Cardiac muscle cell (in vitro differentiated cells and primary cell): ENCODE measurements around the gene ADCY3. TPM values are rescaled to one million over a fixed set of nuclear protein-coding genes. Genes with fewer than 3 reads are reported as not detected.

ENCODE experiments used
- DNase-seq, 2 donors: peaks; one replicate each; pipeline versions ENCODE4 v3.0.0 to v3.0.0-alpha.2; 2010 to 2017; ENCODE audit warnings: low read depth in 1 of 2, low spot score in 1 of 2
- H3K27ac ChIP-seq: fragments of 200-600 bp; sonication (generic); 2 replicates; pipeline ENCODE4 v1.5.1; 2016
- H3K27me3 ChIP-seq: fragments of 200-600 bp; sonication (generic); 2 replicates; pipeline ENCODE4 v1.6.0; 2016; ENCODE audit warnings: control low read depth
- H3K36me3 ChIP-seq: fragments of 200-600 bp; sonication (generic); 2 replicates; pipeline ENCODE4 v1.5.1; 2016; ENCODE audit warnings: control low read depth
- H3K4me1 ChIP-seq: fragments of 200-600 bp; sonication (generic); 2 replicates; pipeline ENCODE4 v1.8.1; 2017; ENCODE audit warnings: low read depth, mild to moderate bottlenecking, mixed run types
- H3K4me3 ChIP-seq: fragments of 200-600 bp; sonication (generic); 2 replicates; pipeline ENCODE4 v1.5.1; 2016; ENCODE audit warnings: mild to moderate bottlenecking
- H3K9me3 ChIP-seq: fragments of 200-600 bp; sonication (generic); 2 replicates; pipeline ENCODE4 v1.5.1; 2017; ENCODE audit warnings: low read depth, mild to moderate bottlenecking, control low read depth
- polyA plus RNA-seq: library from polyadenylated mRNA; unstranded; fragments of >200 nt; fragmentation: Nextera tagmentation; extraction: Ambion mirVana; gene quantifications from 2 replicates; pipeline ENCODE4 v1.2.1, GENCODE V29; 2016
- total RNA-seq: library from RNA; depleted of rRNA; stranded (reverse); fragments of >200 nt; gene quantifications from 2 replicates; pipeline ENCODE4 v1.2.3, GENCODE V29; 2016
- TF ChIP-seq, protein P1 (sequence below): IDR thresholded peaks from 2 replicates; pipeline ENCODE4 v1.5.1; 2012; ENCODE audit warnings: low read depth, mild to moderate bottlenecking, low read length

ADCY3 gene
- total and polyA plus RNA-seq, 2 experiments from 2014 or later, result 2.3 to 9.2 TPM

DNA sequence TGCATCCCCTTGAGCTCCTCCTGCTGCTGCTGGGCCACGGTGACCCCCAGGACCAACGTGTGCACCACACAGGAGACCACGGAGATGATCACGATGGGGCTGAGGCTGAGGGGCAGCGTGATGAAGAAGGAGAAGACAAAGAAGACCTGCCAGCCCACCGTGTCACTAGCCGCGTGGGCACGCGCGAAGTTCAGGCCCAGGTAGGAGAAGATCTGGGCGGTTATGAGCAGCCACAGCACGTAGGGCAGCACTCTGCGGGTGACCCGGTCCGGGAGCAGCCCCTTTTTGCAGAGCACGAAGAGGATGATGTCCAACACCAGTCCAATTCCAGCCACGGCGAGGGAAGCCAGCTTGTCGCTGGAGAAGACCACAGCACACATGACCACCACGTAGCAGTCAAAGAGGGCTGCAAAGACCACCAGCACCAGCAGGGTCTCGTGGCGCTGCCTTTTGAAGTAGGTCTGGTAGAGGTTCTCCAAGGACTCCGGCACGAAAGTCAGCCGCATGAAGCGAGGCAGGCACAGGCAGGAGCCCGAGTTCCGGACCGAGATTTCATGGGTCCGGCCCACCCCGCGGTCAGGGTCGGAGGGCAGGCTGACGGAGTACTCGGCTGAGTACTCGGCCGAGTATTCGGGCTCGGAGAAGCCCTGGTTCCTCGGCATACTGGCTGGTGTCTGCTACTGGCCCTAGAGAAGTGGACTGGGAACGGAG, 1.6 kb downstream of the ADCY3 start:
- H3K9me3 ChIP-seq, result no peaks in the 10 kb centered on the region
- no peaks in the 10 kb centered on the region for H3K36me3 ChIP-seq
- H3K4me3 ChIP-seq, result no peak overlapping the region
- no peak for DNase-seq
- TF ChIP-seq, protein P1, sequence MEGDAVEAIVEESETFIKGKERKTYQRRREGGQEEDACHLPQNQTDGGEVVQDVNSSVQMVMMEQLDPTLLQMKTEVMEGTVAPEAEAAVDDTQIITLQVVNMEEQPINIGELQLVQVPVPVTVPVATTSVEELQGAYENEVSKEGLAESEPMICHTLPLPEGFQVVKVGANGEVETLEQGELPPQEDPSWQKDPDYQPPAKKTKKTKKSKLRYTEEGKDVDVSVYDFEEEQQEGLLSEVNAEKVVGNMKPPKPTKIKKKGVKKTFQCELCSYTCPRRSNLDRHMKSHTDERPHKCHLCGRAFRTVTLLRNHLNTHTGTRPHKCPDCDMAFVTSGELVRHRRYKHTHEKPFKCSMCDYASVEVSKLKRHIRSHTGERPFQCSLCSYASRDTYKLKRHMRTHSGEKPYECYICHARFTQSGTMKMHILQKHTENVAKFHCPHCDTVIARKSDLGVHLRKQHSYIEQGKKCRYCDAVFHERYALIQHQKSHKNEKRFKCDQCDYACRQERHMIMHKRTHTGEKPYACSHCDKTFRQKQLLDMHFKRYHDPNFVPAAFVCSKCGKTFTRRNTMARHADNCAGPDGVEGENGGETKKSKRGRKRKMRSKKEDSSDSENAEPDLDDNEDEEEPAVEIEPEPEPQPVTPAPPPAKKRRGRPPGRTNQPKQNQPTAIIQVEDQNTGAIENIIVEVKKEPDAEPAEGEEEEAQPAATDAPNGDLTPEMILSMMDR, result no peak
- H3K27ac ChIP-seq, result no peak overlapping the region
- H3K4me1 ChIP-seq, result no peaks in the 10 kb centered on the region
- peaks cover 36% of the 10 kb centered on the region for H3K27me3 ChIP-seq

DNA sequence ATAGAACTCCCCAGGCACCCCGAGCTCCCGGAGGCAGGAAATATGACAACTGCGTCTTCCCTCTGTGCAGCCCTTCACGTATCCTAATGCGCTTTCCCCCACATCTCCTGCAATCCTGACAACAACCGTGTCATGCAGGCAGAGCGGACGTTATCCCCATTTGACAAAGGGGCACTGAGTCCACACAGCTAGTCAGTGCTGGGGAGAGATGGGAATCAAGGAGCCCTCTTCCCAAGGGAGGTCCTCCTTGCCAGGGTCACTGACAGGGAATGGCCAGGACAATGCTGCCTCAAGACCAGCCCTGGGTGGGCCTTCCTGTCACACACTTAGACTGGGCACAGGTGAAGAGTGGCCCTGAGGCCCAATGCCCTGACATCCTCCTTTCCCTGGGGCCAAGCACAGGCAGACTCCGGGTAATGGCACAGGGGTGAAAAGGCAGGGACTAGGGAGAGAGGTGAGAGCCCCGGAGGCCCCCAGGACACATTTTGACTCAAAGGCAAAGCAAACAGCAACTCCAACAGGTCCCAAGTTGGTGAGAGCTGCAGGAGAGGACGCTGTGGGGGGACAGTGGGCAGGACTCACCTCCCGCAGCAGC, 2.2 kb downstream of the ADCY3 start:
- Histone ChIP-seq H3K4me1 (no peaks in the 10 kb centered on the region), H3K4me3 (no peak overlapping the region), H3K27me3 (peaks cover 36% of the 10 kb centered on the region), H3K36me3 (no peaks in the 10 kb centered on the region), H3K27ac (no peak overlapping the region), H3K9me3 (no peaks in the 10 kb centered on the region)
- TF ChIP-seq, protein P1, result no peak
- DNase-seq, result no peak

- H3K4me1 ChIP-seq, result no peaks in the 10 kb centered on the region
- no peaks in the 10 kb centered on the region for H3K36me3 ChIP-seq
- no peak overlapping the region for H3K4me3 ChIP-seq
- H3K27ac ChIP-seq, result no peak overlapping the region
- TF ChIP-seq, protein P1, result no peak
- H3K27me3 ChIP-seq, result peaks cover 36% of the 10 kb centered on the region
- DNase-seq, result peak in 1 of 2 donors; percentile 30
- no peaks in the 10 kb centered on the region for H3K9me3 ChIP-seq
Measured at GRCh38 chr2:24917086-24917485, 3.0 kb downstream of the ADCY3 start.

DNA sequence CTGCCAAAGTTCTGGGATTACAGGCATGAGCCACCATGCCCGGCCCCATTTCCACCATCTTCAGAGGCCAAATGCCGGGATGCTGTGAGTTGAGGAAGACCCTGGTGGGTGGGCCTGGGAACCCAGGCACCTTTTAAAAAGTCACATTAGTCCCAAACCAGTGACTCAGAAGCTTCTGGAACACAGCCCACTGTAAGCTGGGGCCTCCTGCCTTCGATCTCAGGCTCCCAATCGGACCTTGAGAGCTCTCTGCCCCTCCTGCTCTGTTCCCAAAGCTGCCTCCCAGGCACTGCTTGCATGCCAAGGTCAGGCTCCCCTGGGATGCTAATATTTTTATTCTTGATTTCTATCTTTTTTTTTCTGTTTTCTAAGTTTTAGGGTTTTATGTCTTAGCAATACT, 4.2 kb downstream of the ADCY3 start:
- Histone ChIP-seq H3K36me3 (no peaks in the 10 kb centered on the region), H3K4me3 (no peak overlapping the region), H3K4me1 (no peaks in the 10 kb centered on the region), H3K27ac (no peak overlapping the region), H3K27me3 (peaks cover 25% of the 10 kb centered on the region), H3K9me3 (no peaks in the 10 kb centered on the region)
- peak in 1 of 2 donors; percentile 32 for DNase-seq
- TF ChIP-seq, protein P1, result no peak

GRCh38 chr2:24915175-24915574, 4.9 kb downstream of the ADCY3 start:
- TF ChIP-seq, protein P1, result no peak
- DNase-seq, result no peak

More at GRCh38 chr2:24915175-24915574, 4.9 kb downstream of the ADCY3 start:
- H3K4me1 ChIP-seq, result no peaks in the 10 kb centered on the region
- H3K27me3 ChIP-seq, result peaks cover 21% of the 10 kb centered on the region
- no peak overlapping the region for H3K27ac ChIP-seq
- H3K36me3 ChIP-seq, result no peaks in the 10 kb centered on the region
- no peak overlapping the region for H3K4me3 ChIP-seq
- H3K9me3 ChIP-seq, result no peaks in the 10 kb centered on the region
